Left ventricle myocardium inferior (tissue), 1 donor: ENCODE data around the gene POLR1A. TPM values are rescaled to one million over a fixed set of nuclear protein-coding genes. Genes with fewer than 3 reads are reported as not detected.
A peak's percentile ranks its signal among the peaks of the same experiment; 100 is the strongest.

Experiments used
- DNase-seq: peaks from one replicate; pipeline ENCODE4 v3.0.0-alpha.2; 2020
- H3K27ac ChIP-seq: fragments of 200-600 bp; replicated peaks from 2 replicates; pipeline ENCODE4 v1.8.0; 2021
- H3K27me3 ChIP-seq: fragments of 200-600 bp; 2 replicates; pipeline ENCODE4 v1.8.0; 2021; ENCODE audit warnings: low read depth
- H3K36me3 ChIP-seq: fragments of 200-600 bp; 2 replicates; pipeline ENCODE4 v1.8.0; 2021
- H3K4me1 ChIP-seq: fragments of 200-600 bp; 2 replicates; pipeline ENCODE4 v1.8.0; 2021
- H3K4me3 ChIP-seq: fragments of 200-600 bp; 2 replicates; pipeline ENCODE4 v1.8.0; 2021; ENCODE audit warnings: mild to moderate bottlenecking, moderate library complexity
- H3K9me3 ChIP-seq: fragments of 200-600 bp; replicated peaks from 2 replicates; pipeline ENCODE4 v1.8.0; 2021
- intact Hi-C: fragments of 100-400 bp; cut with micrococcal nuclease; formaldehyde crosslinking; loops from one replicate; pipeline ENCODE4 v1.11.0; 2022
- total RNA-seq: library from RNA; stranded (reverse); fragmentation: NEBNext Ultra II Directional; extraction: Animal tissue kit (Norgen Biotek cat#: 25700); gene quantifications from one replicate; pipeline ENCODE4 v1.2.1, GENCODE V29; 2021
- TF ChIP-seq, protein P1 (sequence below): fragments of 200-600 bp; IDR thresholded peaks from 2 replicates; pipeline ENCODE4 v1.8.0; 2021; ENCODE audit warnings: antibody characterized with exemption, mild to moderate bottlenecking, borderline replicate concordance
- donor health status: DM: no; HTN: yes; CAD: no; lungs with severe emphysema.

POLR1A gene
- total RNA-seq, 1 donor from 2014 or later, result 16.3 TPM

DNA sequence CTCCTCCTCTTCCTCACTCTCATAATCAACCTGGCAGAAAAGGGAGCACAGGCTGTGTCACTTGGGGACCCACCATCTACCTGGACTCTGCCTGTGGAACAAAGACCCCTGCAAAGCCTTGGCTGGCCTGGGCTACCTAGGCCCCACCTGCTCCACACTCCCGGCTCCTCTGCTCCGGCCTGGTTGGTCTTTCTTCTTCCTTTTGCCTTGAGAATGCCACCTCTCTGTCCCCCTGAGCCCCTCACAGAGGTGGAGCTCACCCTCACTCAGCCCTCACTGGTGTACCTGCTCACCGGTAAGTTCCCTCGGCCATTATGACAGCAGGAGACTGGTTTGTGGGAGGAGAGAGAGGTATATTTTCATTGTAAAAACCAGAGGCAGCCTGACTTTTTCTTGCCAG is 74.1 kb downstream of the POLR1A start:
- Histone ChIP-seq H3K9me3 (no peaks in the 10 kb centered on the region), H3K4me1 (peaks cover 55% of the 10 kb centered on the region), H3K36me3 (peaks cover 56% of the 10 kb centered on the region), H3K27ac (no peak overlapping the region), H3K27me3 (no peaks in the 10 kb centered on the region), H3K4me3 (no peak overlapping the region)
- TF ChIP-seq, protein P1, sequence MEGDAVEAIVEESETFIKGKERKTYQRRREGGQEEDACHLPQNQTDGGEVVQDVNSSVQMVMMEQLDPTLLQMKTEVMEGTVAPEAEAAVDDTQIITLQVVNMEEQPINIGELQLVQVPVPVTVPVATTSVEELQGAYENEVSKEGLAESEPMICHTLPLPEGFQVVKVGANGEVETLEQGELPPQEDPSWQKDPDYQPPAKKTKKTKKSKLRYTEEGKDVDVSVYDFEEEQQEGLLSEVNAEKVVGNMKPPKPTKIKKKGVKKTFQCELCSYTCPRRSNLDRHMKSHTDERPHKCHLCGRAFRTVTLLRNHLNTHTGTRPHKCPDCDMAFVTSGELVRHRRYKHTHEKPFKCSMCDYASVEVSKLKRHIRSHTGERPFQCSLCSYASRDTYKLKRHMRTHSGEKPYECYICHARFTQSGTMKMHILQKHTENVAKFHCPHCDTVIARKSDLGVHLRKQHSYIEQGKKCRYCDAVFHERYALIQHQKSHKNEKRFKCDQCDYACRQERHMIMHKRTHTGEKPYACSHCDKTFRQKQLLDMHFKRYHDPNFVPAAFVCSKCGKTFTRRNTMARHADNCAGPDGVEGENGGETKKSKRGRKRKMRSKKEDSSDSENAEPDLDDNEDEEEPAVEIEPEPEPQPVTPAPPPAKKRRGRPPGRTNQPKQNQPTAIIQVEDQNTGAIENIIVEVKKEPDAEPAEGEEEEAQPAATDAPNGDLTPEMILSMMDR, result no peak
- intact Hi-C loops, result no loop called here
- no peak for DNase-seq

DNA sequence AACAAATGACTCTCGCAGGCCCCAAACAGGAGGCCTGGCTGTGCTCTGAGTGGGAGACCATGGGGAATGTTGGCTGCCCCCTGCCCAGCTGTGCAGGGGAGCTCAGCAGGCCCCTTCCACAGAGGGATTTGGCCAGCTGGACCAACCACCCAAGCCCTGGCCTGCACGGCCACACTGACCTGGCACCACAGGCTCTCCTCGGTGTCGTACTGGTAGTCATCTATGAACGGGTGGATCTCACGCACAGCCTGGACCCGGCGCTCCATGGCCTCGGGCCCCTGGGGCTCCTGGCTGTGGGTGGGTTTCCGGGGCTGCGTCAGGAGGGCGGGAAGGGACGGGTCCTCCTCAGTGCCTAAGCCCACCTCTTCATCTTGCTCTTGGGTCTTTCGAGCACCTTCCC is 74.5 kb downstream of the POLR1A start:
- Histone ChIP-seq H3K4me1 (peaks cover 55% of the 10 kb centered on the region), H3K36me3 (peaks cover 59% of the 10 kb centered on the region), H3K27me3 (no peaks in the 10 kb centered on the region), H3K4me3 (no peak overlapping the region), H3K9me3 (no peaks in the 10 kb centered on the region), H3K27ac (no peak overlapping the region)
- TF ChIP-seq, protein P1, result no peak
- intact Hi-C loops, result no loop called here
- no peak for DNase-seq

DNA sequence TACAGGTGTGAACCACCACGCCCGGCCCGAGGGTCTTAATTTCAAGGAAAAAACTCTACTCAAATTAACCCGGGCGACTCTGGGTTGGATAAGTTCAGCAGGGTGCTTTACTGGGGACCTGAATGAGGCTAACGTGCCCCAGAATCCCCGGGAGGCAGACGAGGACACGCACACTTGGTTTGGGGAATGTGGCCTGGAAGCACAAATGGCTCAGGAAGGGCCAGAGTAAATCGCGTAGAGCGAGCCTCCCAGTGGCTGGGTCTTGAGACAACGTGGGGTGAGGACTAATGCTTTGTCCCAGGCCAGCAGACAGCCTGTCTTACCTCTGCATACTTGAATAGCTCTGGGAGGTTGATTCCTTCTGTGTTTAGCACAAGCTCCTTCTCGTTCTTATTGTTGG is 75.8 kb downstream of the POLR1A start:
- H3K27ac ChIP-seq, result peak overlapping the region; percentile 8
- DNase-seq, result no peak
- no peak overlapping the region for H3K4me3 ChIP-seq
- H3K9me3 ChIP-seq, result no peaks in the 10 kb centered on the region
- H3K4me1 ChIP-seq, result peaks cover 47% of the 10 kb centered on the region
- peaks cover 68% of the 10 kb centered on the region for H3K36me3 ChIP-seq
- TF ChIP-seq, protein P1, result no peak
- intact Hi-C loops, result no loop called here
- no peaks in the 10 kb centered on the region for H3K27me3 ChIP-seq

DNA sequence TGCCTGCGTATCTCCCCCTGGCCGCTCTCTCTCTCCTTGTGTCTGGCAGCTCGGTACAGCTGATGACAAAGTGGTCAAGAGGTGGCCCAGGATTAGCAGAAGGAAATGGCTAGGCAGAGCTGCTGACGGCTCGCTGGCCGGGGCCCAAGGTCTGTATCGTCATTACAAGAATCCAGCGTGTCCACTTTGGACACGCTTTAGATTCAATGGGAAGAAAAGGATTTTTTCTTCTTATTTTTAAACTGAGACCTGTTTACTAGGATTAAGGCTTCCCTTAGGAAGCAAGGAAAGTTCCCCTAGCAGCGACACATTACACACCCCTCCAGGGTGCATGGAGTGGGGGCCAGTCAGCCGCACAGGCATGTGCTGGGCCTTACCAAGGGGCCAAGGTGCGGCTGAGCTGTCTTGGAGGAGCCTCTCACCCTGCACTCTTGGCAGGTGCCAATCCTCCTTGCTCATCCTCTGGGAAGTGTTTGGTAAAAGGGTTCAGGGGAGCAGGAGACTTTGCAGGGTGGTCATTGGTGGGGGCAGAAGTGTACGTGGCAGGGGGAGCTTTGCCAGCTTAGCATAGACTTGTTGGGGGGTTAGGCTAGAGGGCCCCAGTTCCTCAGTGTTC is 76.8 kb downstream of the POLR1A start:
- Histone ChIP-seq H3K27me3 (no peaks in the 10 kb centered on the region), H3K9me3 (no peaks in the 10 kb centered on the region), H3K27ac (peak overlapping the region; percentile 86), H3K36me3 (peaks cover 68% of the 10 kb centered on the region), H3K4me3 (peak overlapping the region; percentile 41), H3K4me1 (peaks cover 37% of the 10 kb centered on the region)
- intact Hi-C loops, result no loop called here
- DNase-seq, result peak; percentile 94
- TF ChIP-seq, protein P1, result no peak

DNA sequence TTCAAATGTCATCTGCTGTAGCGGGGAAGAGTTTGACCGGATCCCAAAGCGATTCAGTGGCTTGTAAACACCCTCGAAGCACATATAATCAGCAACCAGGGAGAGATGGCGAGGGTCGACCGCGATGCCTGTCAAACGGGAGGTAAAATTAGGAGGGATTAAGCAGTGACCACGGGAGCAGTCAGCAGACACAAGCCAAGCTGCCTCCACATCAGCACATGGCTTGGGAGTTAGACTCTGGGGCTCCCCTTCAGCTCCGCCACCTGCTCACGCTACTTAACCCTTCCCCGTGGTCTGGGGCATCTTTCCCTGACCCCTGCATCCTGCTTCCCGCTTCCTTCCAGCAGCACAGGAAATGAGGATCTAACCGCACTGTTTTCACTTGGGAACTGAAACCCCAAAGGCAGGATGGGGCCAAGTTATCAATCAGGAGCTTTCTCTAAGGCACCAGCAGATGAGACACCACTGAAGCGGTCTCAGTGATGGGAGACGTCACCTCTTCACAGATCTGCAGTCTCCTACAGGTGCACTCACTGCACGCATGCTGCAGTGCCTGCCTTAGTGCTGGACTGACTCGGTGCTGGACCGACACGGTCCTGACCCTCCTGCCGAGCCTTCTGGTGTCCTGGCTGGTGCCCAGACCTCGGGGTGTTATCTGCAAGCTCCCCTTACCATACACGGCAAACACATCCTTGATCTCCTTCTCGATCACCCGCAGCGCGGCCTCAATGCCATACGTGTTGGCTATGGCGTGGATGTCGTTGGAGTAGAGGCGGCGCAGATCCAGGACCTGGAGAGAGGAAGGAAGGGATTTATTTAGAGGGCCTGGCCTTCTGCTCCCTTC is 77.5 kb downstream of the POLR1A start:
- intact Hi-C loops, result no loop called here
- Histone ChIP-seq H3K36me3 (peaks cover 62% of the 10 kb centered on the region), H3K4me3 (peak overlapping the region; percentile 41), H3K9me3 (no peaks in the 10 kb centered on the region), H3K27ac (peak overlapping the region; percentile 86), H3K4me1 (peaks cover 37% of the 10 kb centered on the region), H3K27me3 (no peaks in the 10 kb centered on the region)
- DNase-seq, result peak; percentile 38
- TF ChIP-seq, protein P1, result no peak
